Fibroblast of lung (primary cell): ENCODE data around the gene GRIN3B. TPM values are rescaled to one million over a fixed set of nuclear protein-coding genes. Genes with fewer than 3 reads are reported as not detected.

Source experiments
- DNase-seq, 2 donors: peaks; one replicate each; pipeline versions ENCODE4 v3.0.0 to v3.0.0-alpha.2; 2010; ENCODE audit warnings: low read depth in 2 of 2
- H2AFZ ChIP-seq: 2 replicates; pipeline ENCODE4 v1.5.1; 2012; ENCODE audit warnings: low read length, control low read depth, inconsistent platforms
- H3K27ac ChIP-seq: 2 replicates; pipeline ENCODE4 v1.5.1; 2011; ENCODE audit warnings: low read length, control low read depth; ENCODE audit not compliant: insufficient read depth
- H3K27me3 ChIP-seq: 2 replicates; pipeline ENCODE4 v1.5.1; 2011; ENCODE audit warnings: mild to moderate bottlenecking, low read length; ENCODE audit not compliant: control insufficient read depth, insufficient read depth
- H3K36me3 ChIP-seq: 2 replicates; pipeline ENCODE4 v1.5.1; 2011; ENCODE audit warnings: low read length; ENCODE audit not compliant: control insufficient read depth, insufficient read depth
- H3K4me1 ChIP-seq: 2 replicates; pipeline ENCODE4 v1.5.1; 2011; ENCODE audit warnings: low read length; ENCODE audit not compliant: control insufficient read depth, insufficient read depth; ENCODE audit errors: extremely low read depth
- H3K4me2 ChIP-seq: 2 replicates; pipeline ENCODE4 v1.5.1; 2011; ENCODE audit warnings: low read length, control low read depth; ENCODE audit not compliant: insufficient read depth; ENCODE audit errors: extremely low read depth
- H3K4me3 ChIP-seq, 4 experiments: fragments of 200-600 bp in 1 of 4; sonication (generic) in 1 of 4; replicated peaks in 1 of 4; 2 replicates each; pipeline ENCODE4 v1.5.1; 2011 to 2016; ENCODE audit warnings: low read length in 4 of 4, low read depth in 3 of 4, mild to moderate bottlenecking in 3 of 4, control low read depth in 2 of 4, inconsistent platforms in 1 of 4, mixed read lengths in 1 of 4; ENCODE audit not compliant: insufficient read depth in 1 of 4; ENCODE audit errors: control extremely low read depth in 1 of 4
- H3K79me2 ChIP-seq: 2 replicates; pipeline ENCODE4 v1.5.1; 2012; ENCODE audit warnings: mild to moderate bottlenecking, low read length, inconsistent platforms; ENCODE audit not compliant: control insufficient read depth, insufficient read depth
- H3K9ac ChIP-seq: 2 replicates; pipeline ENCODE4 v1.5.1; 2011; ENCODE audit warnings: mild to moderate bottlenecking, low read length, control low read depth; ENCODE audit not compliant: insufficient read depth
- H3K9me3 ChIP-seq: 2 replicates; pipeline ENCODE4 v1.5.1; 2012; ENCODE audit warnings: low read depth, low read length; ENCODE audit not compliant: control insufficient read depth, insufficient read depth
- H4K20me1 ChIP-seq: 2 replicates; pipeline ENCODE4 v1.5.1; 2011; ENCODE audit warnings: low read length; ENCODE audit not compliant: control insufficient read depth, insufficient read depth; ENCODE audit errors: extremely low read depth
- EZH2 ChIP-seq: IDR thresholded peaks from 2 replicates; pipeline ENCODE4 v1.5.1; 2012; ENCODE audit warnings: low read length, control low read depth, mild to moderate bottlenecking; ENCODE audit errors: missing control alignments
- polyA plus RNA-seq, 2 donors: library from polyadenylated mRNA; depleted of rRNA in 1 of 2; stranded (reverse) in 1 of 2; unstranded in 1 of 2; fragments of >200 nt; gene quantifications; 2 replicates each; pipeline ENCODE4 v1.2.1, GENCODE V29; 2011 to 2012; ENCODE audit warnings: missing spikeins in 1 of 2
- total RNA-seq: library from RNA; depleted of rRNA; stranded (reverse); fragments of >200 nt; gene quantifications from 2 replicates; pipeline ENCODE4 v1.2.1, GENCODE V29; 2014
- TF ChIP-seq, protein P1 (sequence below), 2 donors: IDR thresholded peaks in 1 of 2; conservative IDR thresholded peaks in 1 of 2; 1 replicate in 1 of 2; 2 replicates in 1 of 2; pipeline ENCODE4 v1.5.1; 2011 to 2012; ENCODE audit warnings: low read length in 2 of 2, control low read depth in 1 of 2, inconsistent platforms in 1 of 2, low read depth in 1 of 2, mild to moderate bottlenecking in 1 of 2

The GRIN3B gene
- total and polyA plus RNA-seq, 2 donors (not counting 1 experiment from before 2014, with no cell fraction given) = 0.12 to 0.66 TPM

DNA sequence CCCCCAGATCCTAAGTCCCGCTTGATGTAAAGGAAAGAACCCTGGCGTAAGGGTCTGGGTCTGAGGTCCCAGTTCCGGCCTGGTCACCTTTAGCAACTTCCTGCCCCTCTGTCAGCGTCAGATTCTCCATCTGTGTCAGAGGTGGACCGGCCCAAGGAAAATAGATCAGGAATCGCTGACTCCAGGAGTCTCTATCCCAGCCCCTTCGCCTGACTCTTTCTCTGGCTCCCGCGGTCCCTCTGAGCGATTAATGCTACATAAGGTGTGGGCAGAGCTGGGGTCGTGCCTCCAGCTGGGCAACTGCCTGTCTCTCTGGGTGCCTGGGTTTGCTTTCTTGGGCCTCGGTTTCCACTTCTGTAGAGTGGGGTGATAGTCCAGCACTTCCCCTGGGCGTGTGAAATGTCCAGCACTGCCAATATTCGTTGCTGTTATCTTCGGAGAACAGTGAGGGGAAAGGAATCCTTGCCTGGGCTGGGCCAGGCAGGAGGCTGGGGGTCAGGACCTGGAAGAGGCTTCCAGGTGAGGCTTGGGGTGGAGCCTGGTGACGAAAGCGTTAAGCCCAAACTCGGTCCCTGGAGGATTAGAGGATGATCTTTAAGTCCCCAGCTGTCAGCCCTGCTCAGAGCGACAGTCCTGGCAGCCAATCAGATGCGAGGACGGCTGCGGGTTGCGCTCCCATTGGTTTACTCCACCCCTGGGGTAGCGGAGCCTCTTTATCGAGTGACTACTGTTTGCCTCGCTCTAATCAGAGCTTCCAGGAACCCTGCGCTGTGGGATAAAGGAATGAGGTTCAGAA lies 40.5 kb downstream of the GRIN3B start:
- H3K27me3 ChIP-seq = no peaks in the 10 kb centered on the region
- peaks cover 26% of the 10 kb centered on the region for H3K4me1 ChIP-seq
- H3K4me3 ChIP-seq = peak overlapping the region; percentile 53 to 67 (median 58)
- H4K20me1 ChIP-seq = no peaks in the 10 kb centered on the region
- no peak overlapping the region for H3K27ac ChIP-seq
- no peaks in the 10 kb centered on the region for H3K9me3 ChIP-seq
- H3K36me3 ChIP-seq = peaks cover 17% of the 10 kb centered on the region
- DNase-seq = peak; percentile 94 to 95
- H3K4me2 ChIP-seq = peak overlapping the region; percentile 93
- peak overlapping the region; percentile 51 for H2AFZ ChIP-seq
- peak overlapping the region; percentile 18 for H3K9ac ChIP-seq
- TF ChIP-seq, protein P1, sequence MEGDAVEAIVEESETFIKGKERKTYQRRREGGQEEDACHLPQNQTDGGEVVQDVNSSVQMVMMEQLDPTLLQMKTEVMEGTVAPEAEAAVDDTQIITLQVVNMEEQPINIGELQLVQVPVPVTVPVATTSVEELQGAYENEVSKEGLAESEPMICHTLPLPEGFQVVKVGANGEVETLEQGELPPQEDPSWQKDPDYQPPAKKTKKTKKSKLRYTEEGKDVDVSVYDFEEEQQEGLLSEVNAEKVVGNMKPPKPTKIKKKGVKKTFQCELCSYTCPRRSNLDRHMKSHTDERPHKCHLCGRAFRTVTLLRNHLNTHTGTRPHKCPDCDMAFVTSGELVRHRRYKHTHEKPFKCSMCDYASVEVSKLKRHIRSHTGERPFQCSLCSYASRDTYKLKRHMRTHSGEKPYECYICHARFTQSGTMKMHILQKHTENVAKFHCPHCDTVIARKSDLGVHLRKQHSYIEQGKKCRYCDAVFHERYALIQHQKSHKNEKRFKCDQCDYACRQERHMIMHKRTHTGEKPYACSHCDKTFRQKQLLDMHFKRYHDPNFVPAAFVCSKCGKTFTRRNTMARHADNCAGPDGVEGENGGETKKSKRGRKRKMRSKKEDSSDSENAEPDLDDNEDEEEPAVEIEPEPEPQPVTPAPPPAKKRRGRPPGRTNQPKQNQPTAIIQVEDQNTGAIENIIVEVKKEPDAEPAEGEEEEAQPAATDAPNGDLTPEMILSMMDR (conservative IDR thresholded peaks at IDR 0.05 in 1 of 2, IDR thresholded peaks at IDR 0.05 in 1 of 2; ENCODE audit: low read depth in 1 of 2, low read length in 2 of 2) = no peak
- no peak for TF ChIP-seq EZH2
- no peaks in the 10 kb centered on the region for H3K79me2 ChIP-seq

DNA sequence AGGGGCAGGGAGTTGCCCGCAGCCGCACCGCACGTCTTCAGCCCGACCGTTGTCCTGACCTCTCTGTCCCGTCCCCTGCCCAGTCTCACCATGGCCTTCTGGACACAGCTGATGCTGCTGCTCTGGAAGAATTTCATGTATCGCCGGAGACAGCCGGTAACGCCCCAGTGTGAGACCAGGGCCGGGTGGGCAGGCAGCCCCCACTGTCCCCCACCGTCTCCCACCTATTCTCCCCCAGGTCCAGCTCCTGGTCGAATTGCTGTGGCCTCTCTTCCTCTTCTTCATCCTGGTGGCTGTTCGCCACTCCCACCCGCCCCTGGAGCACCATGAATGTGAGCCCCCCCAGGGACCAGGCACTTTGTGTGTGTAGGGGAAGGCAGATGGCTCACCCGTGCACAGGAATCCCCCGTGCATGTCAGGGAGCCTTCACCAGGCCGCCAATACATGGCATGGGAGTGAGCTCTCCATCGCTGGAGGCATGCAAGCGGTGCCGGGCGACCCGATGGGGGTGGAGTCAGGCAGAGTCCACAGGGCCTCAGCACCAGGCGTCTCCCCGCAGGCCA lies 41.1 kb downstream of the GRIN3B start:
- H2AFZ ChIP-seq = peak overlapping the region; percentile 51

More for the DNA sequence above, 41.1 kb downstream of the GRIN3B start:
- no peak overlapping the region for H3K9ac ChIP-seq
- H3K27ac ChIP-seq = no peak overlapping the region
- no peaks in the 10 kb centered on the region for H3K79me2 ChIP-seq
- no peaks in the 10 kb centered on the region for H4K20me1 ChIP-seq
- peaks cover 26% of the 10 kb centered on the region for H3K4me1 ChIP-seq
- peak overlapping the region; percentile 93 for H3K4me2 ChIP-seq
- TF ChIP-seq EZH2 = no peak
- TF ChIP-seq, protein P1 (conservative IDR thresholded peaks at IDR 0.05 in 1 of 2, IDR thresholded peaks at IDR 0.05 in 1 of 2; ENCODE audit: low read depth in 1 of 2, low read length in 2 of 2) = no peak
- DNase-seq = no peak
- no peaks in the 10 kb centered on the region for H3K27me3 ChIP-seq
- peak overlapping the region; percentile 26 to 67 (median 42) for H3K4me3 ChIP-seq
- peaks cover 15% of the 10 kb centered on the region for H3K36me3 ChIP-seq
- no peaks in the 10 kb centered on the region for H3K9me3 ChIP-seq
